GM23338 (cell line): Measurements from ENCODE around the gene ODAD3. TPM values are rescaled to one million over a fixed set of nuclear protein-coding genes. Genes with fewer than 3 reads are reported as not detected.

Experiments
- ATAC-seq: fragments of 200-7000 bp; cut with Tn5 transposase; 3 replicates; pipeline ENCODE4 v1.9.1; 2020
- DNase-seq: peaks from one replicate; pipeline ENCODE4 v3.0.0-alpha.2; 2015; ENCODE audit warnings: low spot score
- H2AFZ ChIP-seq: fragments of 200-600 bp; sonication (generic); 2 replicates; pipeline ENCODE4 v1.8.0; 2016; ENCODE audit warnings: antibody characterized with exemption, mild to moderate bottlenecking, moderate library complexity
- H3F3A ChIP-seq: fragments of 200-600 bp; sonication (generic); replicated peaks from 2 replicates; pipeline ENCODE4 v1.8.0; 2017; ENCODE audit warnings: antibody characterized with exemption, mixed run types, low read depth
- H3K27ac ChIP-seq: fragments of 200-600 bp; sonication (generic); 2 replicates; pipeline ENCODE4 v1.6.1; 2016; ENCODE audit warnings: low read depth
- H3K27me3 ChIP-seq: fragments of 200-600 bp; sonication (generic); 2 replicates; pipeline ENCODE4 v1.8.0; 2016; ENCODE audit warnings: mild to moderate bottlenecking, mixed run types, moderate library complexity; ENCODE audit not compliant: insufficient read depth
- H3K36me3 ChIP-seq: fragments of 200-600 bp; sonication (generic); 2 replicates; pipeline ENCODE4 v1.8.0; 2016; ENCODE audit warnings: mild to moderate bottlenecking; ENCODE audit not compliant: insufficient read depth
- H3K4me1 ChIP-seq: fragments of 200-600 bp; sonication (generic); 2 replicates; pipeline ENCODE4 v1.8.0; 2016; ENCODE audit warnings: mild to moderate bottlenecking, moderate library complexity; ENCODE audit not compliant: insufficient read depth
- H3K4me2 ChIP-seq: fragments of 200-600 bp; sonication (generic); 2 replicates; pipeline ENCODE4 v1.7.1; 2017; ENCODE audit warnings: mixed run types
- H3K4me3 ChIP-seq: fragments of 200-600 bp; sonication (generic); 2 replicates; pipeline ENCODE4 v1.6.1; 2016; ENCODE audit warnings: mixed run types
- H3K79me2 ChIP-seq: fragments of 200-600 bp; sonication (generic); replicated peaks from 2 replicates; pipeline ENCODE4 v1.8.0; 2017; ENCODE audit warnings: mild to moderate bottlenecking; ENCODE audit not compliant: insufficient read depth
- H3K9me2 ChIP-seq: fragments of 200-600 bp; sonication (generic); 2 replicates; pipeline ENCODE4 v1.8.0; 2017; ENCODE audit not compliant: insufficient read depth
- H4K20me1 ChIP-seq: fragments of 200-600 bp; sonication (generic); replicated peaks from 2 replicates; pipeline ENCODE4 v1.8.0; 2017; ENCODE audit warnings: mild to moderate bottlenecking; ENCODE audit not compliant: insufficient read depth
- H3K27ac Mint-ChIP-seq: 2 replicates; pipeline ENCODE4 v1.8.0; 2020; ENCODE audit warnings: inconsistent platforms, mild to moderate bottlenecking, moderate library complexity, mixed read lengths
- H3K27me3 Mint-ChIP-seq: 3 replicates; pipeline ENCODE4 v1.8.0; 2022; ENCODE audit warnings: low read depth, mild to moderate bottlenecking, moderate library complexity, mixed read lengths, inconsistent platforms; ENCODE audit not compliant: insufficient read depth, poor library complexity
- H3K36me3 Mint-ChIP-seq: 3 replicates; pipeline ENCODE4 v1.8.0; 2021; ENCODE audit warnings: low read depth, mild to moderate bottlenecking, inconsistent platforms, moderate library complexity, mixed read lengths
- H3K4me1 Mint-ChIP-seq: 3 replicates; pipeline ENCODE4 v1.8.0; 2020; ENCODE audit warnings: mild to moderate bottlenecking, inconsistent platforms, mixed read lengths
- H3K4me3 Mint-ChIP-seq: 3 replicates; pipeline ENCODE4 v1.8.0; 2021; ENCODE audit warnings: moderate library complexity, mild to moderate bottlenecking, inconsistent platforms, mixed read lengths
- H3K9me3 Mint-ChIP-seq: 3 replicates; pipeline ENCODE4 v1.8.0; 2020; ENCODE audit warnings: moderate library complexity, mild to moderate bottlenecking, inconsistent platforms, mixed read lengths
- CREB1 ChIP-seq: fragments of 250-450 bp; sonication (Bioruptor Pico); IDR thresholded peaks from 2 replicates; pipeline ENCODE4 v1.5.0; 2020; ENCODE audit warnings: low read depth, mild to moderate bottlenecking, moderate library complexity
- CTCF ChIP-seq, 2 experiments: fragments of 200-600 bp in 1 of 2; sonication (generic) in 1 of 2; conservative IDR thresholded peaks; 2 replicates each; pipeline versions ENCODE4 v1.5.1 to v1.6.1; 2016 to 2017; ENCODE audit warnings: antibody characterized with exemption in 2 of 2, low read depth in 2 of 2, mild to moderate bottlenecking in 2 of 2, moderate library complexity in 1 of 2
- ETS1 ChIP-seq: IDR thresholded peaks from 2 replicates; pipeline ENCODE4 v1.6.1; 2016; ENCODE audit warnings: antibody characterized with exemption
- EZH2 ChIP-seq: fragments of 200-600 bp; sonication (generic); IDR thresholded peaks from one replicate; pipeline ENCODE4 v1.8.0; 2017; ENCODE audit warnings: antibody characterized with exemption, mild to moderate bottlenecking, low read depth; ENCODE audit not compliant: unreplicated experiment
- JUNB ChIP-seq: IDR thresholded peaks from one replicate; pipeline ENCODE4 v1.6.1; 2016; ENCODE audit warnings: antibody characterized with exemption; ENCODE audit not compliant: unreplicated experiment
- NANOG ChIP-seq: IDR thresholded peaks from 2 replicates; pipeline ENCODE4 v1.6.1; 2016; ENCODE audit warnings: antibody characterized with exemption, borderline replicate concordance
- POLR2AphosphoS5 ChIP-seq: IDR thresholded peaks from 2 replicates; pipeline ENCODE4 v1.6.1; 2016; ENCODE audit warnings: antibody characterized with exemption, low read depth
- REST ChIP-seq: IDR thresholded peaks from one replicate; pipeline ENCODE4 v1.6.1; 2018; ENCODE audit warnings: antibody characterized with exemption; ENCODE audit not compliant: unreplicated experiment
- ZNF114 ChIP-seq: fragments of 250-450 bp; sonication (Bioruptor Pico); IDR thresholded peaks from 2 replicates; pipeline ENCODE4 v1.5.0; 2020; ENCODE audit warnings: mild to moderate bottlenecking, moderate library complexity
- polyA plus RNA-seq: library from polyadenylated mRNA; unstranded; fragments of >200 nt; fragmentation: Nextera tagmentation; extraction: Ambion mirVana; gene quantifications from 2 replicates; pipeline ENCODE4 v1.2.1, GENCODE V29; 2016
- total RNA-seq: library from RNA; depleted of rRNA; stranded (reverse); fragments of >200 nt; shearing (Covaris generic); gene quantifications from 2 replicates; pipeline ENCODE4 v1.2.3, GENCODE V29; 2014

Gene ODAD3
- total and polyA plus RNA-seq, 2 experiments from 2014 or later: 1.5 to 6.1 TPM

- Mint-ChIP-seq H3K27ac (no peak overlapping the region), H3K4me1 (no peaks in the 10 kb centered on the region; the same call in 2 of the 3 replicates), H3K9me3 (no peaks in the 10 kb centered on the region), H3K36me3 (peaks cover 46% of the 10 kb centered on the region), H3K4me3 (no peak overlapping the region), H3K27me3 (peaks cover 11% of the 10 kb centered on the region)
- Histone ChIP-seq H3K27me3 (no peaks in the 10 kb centered on the region), H3F3A (peaks cover 6% of the 10 kb centered on the region; the same call in 1 of the 2 replicates), H2AFZ (no peak overlapping the region), H3K27ac (no peak overlapping the region), H3K4me3 (no peak overlapping the region), H3K4me2 (no peak overlapping the region), H4K20me1 (no peaks in the 10 kb centered on the region), H3K36me3 (no peaks in the 10 kb centered on the region; the same call in 1 of the 2 replicates), H3K9me2 (no peaks in the 10 kb centered on the region), H3K4me1 (no peaks in the 10 kb centered on the region; the same call in 1 of the 2 replicates), H3K79me2 (no peaks in the 10 kb centered on the region)
- no peak for DNase-seq
- ATAC-seq: no peak
- no peak for TF ChIP-seq REST
- no peak for TF ChIP-seq CTCF (conservative IDR thresholded peaks at IDR 0.05; ENCODE audit: low read depth in 2 of 2)
These were observed 34.1 kb downstream of the ODAD3 start for GRCh38 chr19:11400798-11401197.

- no peak for TF ChIP-seq POLR2AphosphoS5
- no peak for TF ChIP-seq CREB1 (CRISPR knock-in tag)
- TF ChIP-seq JUNB: no peak
- no peak for TF ChIP-seq EZH2
- TF ChIP-seq ETS1: no peak
- no peak for TF ChIP-seq NANOG
- TF ChIP-seq ZNF114 (CRISPR knock-in tag): no peak
- peaks cover 5% of the 10 kb centered on the region for H3K4me1 Mint-ChIP-seq
- peaks cover 11% of the 10 kb centered on the region for H3K27me3 Mint-ChIP-seq
- no peak overlapping the region for H3K27ac Mint-ChIP-seq
- Histone ChIP-seq H3K4me3 (no peak overlapping the region), H3K27me3 (no peaks in the 10 kb centered on the region), H3K36me3 (no peaks in the 10 kb centered on the region; the same call in 1 of the 2 replicates), H4K20me1 (no peaks in the 10 kb centered on the region), H3K79me2 (no peaks in the 10 kb centered on the region), H3K27ac (no peak overlapping the region), H3K9me2 (no peaks in the 10 kb centered on the region), H3K4me2 (no peak overlapping the region), H3F3A (peaks cover 6% of the 10 kb centered on the region; the same call in 1 of the 2 replicates), H2AFZ (no peak overlapping the region), H3K4me1 (0 out of 2 replicates have a peak, but pooled peaks cover 6% of the 10 kb centered on the region)
- no peaks in the 10 kb centered on the region for H3K9me3 Mint-ChIP-seq
- H3K36me3 Mint-ChIP-seq: peaks cover 46% of the 10 kb centered on the region
- DNase-seq (no peak), ATAC-seq (no peak)
- H3K4me3 Mint-ChIP-seq: no peak overlapping the region
These were observed 35.3 kb downstream of the ODAD3 start for GRCh38 chr19:11399667-11400066.
